Measurements from ENCODE around the gene AFTPH.

DNA sequence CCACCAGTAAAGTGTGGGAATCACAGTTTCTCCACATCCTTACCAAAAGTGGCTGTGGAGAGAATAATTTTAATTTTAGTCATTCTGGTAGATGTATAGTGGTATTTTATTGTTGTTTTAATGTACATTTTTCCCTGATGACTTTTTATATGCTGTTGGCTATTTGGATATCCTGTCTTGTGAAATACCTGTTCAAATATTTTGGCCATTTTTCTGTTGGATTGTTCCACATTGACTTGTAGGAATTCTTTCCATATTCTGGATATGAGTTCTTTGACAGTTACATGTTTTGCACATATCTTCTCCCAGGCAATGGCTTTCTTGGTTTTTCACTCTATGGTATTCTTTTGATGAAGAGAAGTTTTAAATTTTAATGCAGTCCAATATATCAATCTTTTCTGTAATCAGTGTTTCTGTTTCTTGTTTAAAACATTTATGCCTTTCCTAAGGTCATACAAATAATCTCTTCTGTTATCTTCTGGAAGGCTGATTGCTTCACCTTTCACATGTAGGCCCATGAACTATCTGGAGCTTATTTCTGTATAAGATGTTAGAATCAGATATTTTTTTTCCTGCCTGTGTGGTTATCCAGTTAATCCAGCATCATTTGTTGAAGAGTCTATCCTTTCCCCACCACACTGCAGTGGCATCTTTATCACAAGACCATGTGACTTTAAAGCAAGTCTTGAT, 19.0 kb downstream of the AFTPH start:
- TF ChIP-seq, protein P1, sequence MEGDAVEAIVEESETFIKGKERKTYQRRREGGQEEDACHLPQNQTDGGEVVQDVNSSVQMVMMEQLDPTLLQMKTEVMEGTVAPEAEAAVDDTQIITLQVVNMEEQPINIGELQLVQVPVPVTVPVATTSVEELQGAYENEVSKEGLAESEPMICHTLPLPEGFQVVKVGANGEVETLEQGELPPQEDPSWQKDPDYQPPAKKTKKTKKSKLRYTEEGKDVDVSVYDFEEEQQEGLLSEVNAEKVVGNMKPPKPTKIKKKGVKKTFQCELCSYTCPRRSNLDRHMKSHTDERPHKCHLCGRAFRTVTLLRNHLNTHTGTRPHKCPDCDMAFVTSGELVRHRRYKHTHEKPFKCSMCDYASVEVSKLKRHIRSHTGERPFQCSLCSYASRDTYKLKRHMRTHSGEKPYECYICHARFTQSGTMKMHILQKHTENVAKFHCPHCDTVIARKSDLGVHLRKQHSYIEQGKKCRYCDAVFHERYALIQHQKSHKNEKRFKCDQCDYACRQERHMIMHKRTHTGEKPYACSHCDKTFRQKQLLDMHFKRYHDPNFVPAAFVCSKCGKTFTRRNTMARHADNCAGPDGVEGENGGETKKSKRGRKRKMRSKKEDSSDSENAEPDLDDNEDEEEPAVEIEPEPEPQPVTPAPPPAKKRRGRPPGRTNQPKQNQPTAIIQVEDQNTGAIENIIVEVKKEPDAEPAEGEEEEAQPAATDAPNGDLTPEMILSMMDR (conservative IDR thresholded peaks at IDR 0.05 in 1 of 2, IDR thresholded peaks at IDR 0.05 in 1 of 2; ENCODE audit: extremely low read depth in 1 of 2, insufficient read depth in 1 of 2, low read depth in 1 of 2, low read length in 2 of 2): no peak
- no peak for TF ChIP-seq EZH2 (IDR thresholded peaks at IDR 0.05; ENCODE audit: borderline replicate concordance, low read length)
